CD14-positive monocyte (primary cell): ENCODE measurements around the gene PRXL2B. TPM values are rescaled to one million over a fixed set of nuclear protein-coding genes. Genes with fewer than 3 reads are reported as not detected.

Experiments used
- DNase-seq, 3 donors: peaks; one replicate each; pipeline ENCODE4 v3.0.0-alpha.2; 2011 to 2022
- H2AFZ ChIP-seq: 2 replicates; pipeline ENCODE4 v1.6.0; 2012; ENCODE audit warnings: mild to moderate bottlenecking, low read depth, low read length, inconsistent platforms; ENCODE audit not compliant: insufficient read depth, poor library complexity, severe bottlenecking
- H3K27ac ChIP-seq, 2 donors: 1 replicate in 1 of 2; 2 replicates in 1 of 2; pipeline ENCODE4 v1.5.1; 2012 to 2013; ENCODE audit warnings: low read length in 2 of 2, control low read depth in 1 of 2, inconsistent platforms in 1 of 2, low read depth in 1 of 2, mild to moderate bottlenecking in 1 of 2
- H3K27me3 ChIP-seq, 2 donors: one replicate each; pipeline versions ENCODE4 v1.6.0 to v1.6.1; 2011 to 2013; ENCODE audit warnings: low read length in 2 of 2; ENCODE audit not compliant: control insufficient read depth in 2 of 2, insufficient read depth in 2 of 2
- H3K36me3 ChIP-seq, 2 donors: replicated peaks in 1 of 2; 1 replicate in 1 of 2; 2 replicates in 1 of 2; pipeline versions ENCODE4 v1.5.1 to v1.6.1; 2012 to 2013; ENCODE audit warnings: low read length in 2 of 2, control low read depth in 1 of 2, inconsistent platforms in 1 of 2, mild to moderate bottlenecking in 1 of 2; ENCODE audit not compliant: insufficient read depth in 2 of 2, control insufficient read depth in 1 of 2
- H3K4me1 ChIP-seq, 2 donors: 1 replicate in 1 of 2; 2 replicates in 1 of 2; pipeline versions ENCODE4 v1.5.1 to v1.6.1; 2012 to 2013; ENCODE audit warnings: low read length in 2 of 2, control low read depth in 1 of 2, inconsistent platforms in 1 of 2, mild to moderate bottlenecking in 1 of 2, moderate library complexity in 1 of 2; ENCODE audit not compliant: insufficient read depth in 2 of 2, control insufficient read depth in 1 of 2
- H3K4me2 ChIP-seq: replicated peaks from 2 replicates; pipeline ENCODE3; 2012; ENCODE audit warnings: low read length, moderate library complexity, mild to moderate bottlenecking; ENCODE audit not compliant: poor library complexity, severe bottlenecking; ENCODE audit errors: extremely low read depth
- H3K4me3 ChIP-seq, 3 experiments: fragments of 200-600 bp in 1 of 3; sonication (generic) in 1 of 3; replicated peaks in 1 of 3; 1 replicate in 2 of 3; 2 replicates in 1 of 3; pipeline ENCODE4 v1.5.1; 2011 to 2013; ENCODE audit warnings: low read length in 3 of 3, mild to moderate bottlenecking in 3 of 3, control low read depth in 2 of 3, low read depth in 2 of 3, inconsistent platforms in 1 of 3, moderate library complexity in 1 of 3
- H3K79me2 ChIP-seq: 2 replicates; pipeline ENCODE4 v1.6.0; 2012; ENCODE audit warnings: mild to moderate bottlenecking, control low read depth, inconsistent platforms, low read length, moderate library complexity; ENCODE audit not compliant: insufficient read depth
- H3K9ac ChIP-seq: 2 replicates; pipeline ENCODE4 v1.6.0; 2017; ENCODE audit warnings: low read length, mild to moderate bottlenecking; ENCODE audit not compliant: insufficient read depth, poor library complexity, severe bottlenecking
- H3K9me3 ChIP-seq, 2 donors: replicated peaks in 1 of 2; 1 replicate in 1 of 2; 2 replicates in 1 of 2; pipeline versions ENCODE4 v1.5.1 to v1.6.1; 2012 to 2013; ENCODE audit warnings: low read length in 2 of 2, control low read depth in 1 of 2; ENCODE audit not compliant: control insufficient read depth in 1 of 2, insufficient read depth in 1 of 2
- H4K20me1 ChIP-seq: 2 replicates; pipeline ENCODE4 v1.6.0; 2012; ENCODE audit warnings: mild to moderate bottlenecking, low read length, control low read depth, moderate library complexity; ENCODE audit not compliant: insufficient read depth
- H3K27ac Mint-ChIP-seq, 7 donors: one replicate each; pipeline ENCODE4 v1.8.0; 2020; ENCODE audit warnings: mild to moderate bottlenecking in 7 of 7, mixed read lengths in 7 of 7, moderate library complexity in 6 of 7, inconsistent platforms in 2 of 7
- H3K27me3 Mint-ChIP-seq, 3 donors: one replicate each; pipeline ENCODE4 v1.8.0; 2021 to 2022; ENCODE audit warnings: low read depth in 3 of 3, mild to moderate bottlenecking in 3 of 3, mixed read lengths in 3 of 3, moderate library complexity in 3 of 3, inconsistent platforms in 1 of 3
- H3K36me3 Mint-ChIP-seq, 2 donors: one replicate each; pipeline ENCODE4 v1.8.0; 2020; ENCODE audit warnings: mixed read lengths in 2 of 2, inconsistent platforms in 1 of 2, mild to moderate bottlenecking in 1 of 2
- H3K4me1 Mint-ChIP-seq: one replicate; pipeline ENCODE4 v1.8.0; 2020; ENCODE audit warnings: mild to moderate bottlenecking, mixed read lengths
- H3K4me3 Mint-ChIP-seq, 2 donors: one replicate each; pipeline ENCODE4 v1.8.0; 2020; ENCODE audit warnings: mild to moderate bottlenecking in 2 of 2, mixed read lengths in 2 of 2, moderate library complexity in 1 of 2
- H3K9me3 Mint-ChIP-seq, 7 donors: one replicate each; pipeline ENCODE4 v1.8.0; 2020 to 2022; ENCODE audit warnings: mixed read lengths in 7 of 7, mild to moderate bottlenecking in 6 of 7, moderate library complexity in 6 of 7, inconsistent platforms in 2 of 7
- CTCF ChIP-seq: fragments of 200-600 bp; IDR thresholded peaks from one replicate; pipeline ENCODE4 v1.8.0; 2022; ENCODE audit warnings: antibody characterized with exemption, mild to moderate bottlenecking
- WGBS: methylation state at CpG from one replicate; pipeline ENCODE4 v1.1.5; 2013; ENCODE audit warnings: missing lambda C conversion rate; ENCODE audit not compliant: insufficient coverage; 5-methylcytosine and 5-hydroxymethylcytosine counted together
- intact Hi-C, 2 donors: fragments of 100-400 bp; cut with micrococcal nuclease; formaldehyde crosslinking; loops; one replicate each; pipeline versions ENCODE4 v1.15.0 to v1.15.1; 2023
- polyA plus RNA-seq, 3 donors: library from polyadenylated mRNA; depleted of rRNA in 1 of 3; unstranded in 2 of 3; stranded (reverse) in 1 of 3; fragments of 300-500 nt in 2 of 3; fragments of >200 nt in 1 of 3; fragmentation: Illumina TruSeq in 2 of 3; gene quantifications; 1 replicate in 2 of 3; 2 replicates in 1 of 3; pipeline ENCODE4 v1.2.3, GENCODE V29; 2012 to 2021

PRXL2B gene
- polyA plus RNA-seq, 3 donors, result 3.6 to 8.8 (median 6.0) TPM

DNA sequence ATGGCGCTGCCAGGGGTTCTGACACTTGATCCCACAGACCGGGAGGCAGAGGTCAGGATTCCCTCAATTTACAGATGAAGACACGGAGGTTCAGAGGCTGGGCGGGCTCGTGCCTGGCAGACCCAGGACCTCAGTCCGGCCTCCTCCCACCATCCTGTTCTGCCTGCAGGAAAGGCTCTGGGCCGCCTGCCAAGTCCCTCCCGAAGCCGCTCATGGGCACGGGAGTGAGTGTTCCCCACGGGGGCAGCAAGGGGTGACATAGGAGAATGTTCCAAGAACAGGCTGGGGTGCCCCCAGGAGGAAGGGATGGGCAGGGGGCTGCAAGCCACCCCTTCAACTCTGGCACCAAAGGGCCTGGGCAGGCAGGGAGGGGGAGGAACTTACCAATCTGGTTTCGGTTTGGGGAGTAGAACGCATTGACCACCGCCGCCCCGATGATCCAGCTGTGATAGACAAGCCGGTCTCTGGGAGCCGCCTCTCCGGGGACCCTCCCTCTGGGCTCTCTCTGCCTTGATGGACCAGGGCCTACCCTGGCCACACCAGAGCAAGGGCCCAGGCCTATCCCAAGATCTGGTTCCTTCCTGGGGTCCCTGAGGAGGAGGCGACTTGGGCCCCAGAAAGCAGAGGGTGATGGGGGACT lies 7.5 kb downstream of the PRXL2B start:
- H3K4me3 ChIP-seq, result no peak overlapping the region
- TF ChIP-seq CTCF, result no peak
- H3K9ac ChIP-seq, result no peak overlapping the region
- Mint-ChIP-seq H3K4me3 (peak overlapping the region; percentile 39 to 69), H3K36me3 (peaks cover 4 to 6% of the 10 kb centered on the region in 2 donors), H3K4me1 (peaks cover 5% of the 10 kb centered on the region), H3K27me3 (peaks cover 6 to 27% (median 9%) of the 10 kb centered on the region in 3 donors), H3K27ac (peak overlapping the region in 1 of 7 donors; percentile 20), H3K9me3 (peaks cover 0 to 11% (median 3%) of the 10 kb centered on the region in 7 donors)
- peaks cover 4 to 9% of the 10 kb centered on the region in 2 donors for H3K4me1 ChIP-seq
- no peaks in the 10 kb centered on the region for H3K9me3 ChIP-seq
- H3K79me2 ChIP-seq, result no peaks in the 10 kb centered on the region
- H3K27me3 ChIP-seq, result no peaks in the 10 kb centered on the region
- H3K27ac ChIP-seq, result no peak overlapping the region
- no peak overlapping the region for H3K4me2 ChIP-seq
- H3K36me3 ChIP-seq, result peaks cover 0 to 4% of the 10 kb centered on the region in 2 donors
- DNase-seq, result no peak
- intact Hi-C loops, result no loop called here
- no peaks in the 10 kb centered on the region for H4K20me1 ChIP-seq
- H2AFZ ChIP-seq, result no peak overlapping the region
- 59% methylated on average over 16 of the region's 20 CpGs for WGBS

GRCh38 chr1:2594641-2595131 lies 8.1 kb downstream of the PRXL2B start:
- H3K27me3 Mint-ChIP-seq, result peaks cover 6 to 27% (median 9%) of the 10 kb centered on the region in 3 donors
- no peak for DNase-seq
- peak overlapping the region in 1 of 7 donors; percentile 13 for H3K27ac Mint-ChIP-seq
- no peak overlapping the region for H3K4me3 Mint-ChIP-seq
- no peak for TF ChIP-seq CTCF
- Histone ChIP-seq H3K27me3 (no peaks in the 10 kb centered on the region), H3K4me1 (peaks cover 4 to 9% of the 10 kb centered on the region in 2 donors), H4K20me1 (no peaks in the 10 kb centered on the region), H2AFZ (no peak overlapping the region), H3K27ac (no peak overlapping the region), H3K36me3 (peaks cover 0 to 2% of the 10 kb centered on the region in 2 donors), H3K4me3 (no peak overlapping the region), H3K4me2 (no peak overlapping the region), H3K9me3 (no peaks in the 10 kb centered on the region), H3K9ac (no peak overlapping the region), H3K79me2 (no peaks in the 10 kb centered on the region)
- H3K9me3 Mint-ChIP-seq, result peaks cover 0 to 11% (median 3%) of the 10 kb centered on the region in 7 donors
- peaks cover 0 to under 1% of the 10 kb centered on the region in 2 donors for H3K36me3 Mint-ChIP-seq
- 95% methylated on average over 13 of the region's 17 CpGs for WGBS
- H3K4me1 Mint-ChIP-seq, result peaks cover 5% of the 10 kb centered on the region
- intact Hi-C loops, result no loop called here
